ENCODE measurements around the gene TMEM178B.

Gene TMEM178B

DNA sequence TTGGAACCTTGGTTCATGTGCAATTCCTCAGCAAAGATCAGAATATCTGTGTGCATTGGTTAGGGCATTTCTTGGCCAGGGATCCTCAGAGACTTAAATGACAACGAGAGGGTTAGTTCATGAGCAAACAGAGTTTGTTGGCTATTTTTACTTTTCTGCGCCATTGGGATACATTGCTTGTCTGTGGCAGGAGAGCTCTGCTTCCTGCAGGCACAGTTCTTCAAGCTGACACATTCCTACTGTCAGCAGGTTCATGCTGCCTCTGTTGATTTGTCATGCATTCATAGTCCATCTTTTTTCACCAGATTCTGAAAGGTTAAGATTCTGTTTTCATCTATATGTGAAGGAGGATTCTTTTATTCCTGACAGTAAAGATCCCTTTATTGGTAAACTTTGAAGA is 139.4 kb downstream of the TMEM178B start:
- Histone ChIP-seq H3K36me3 (ENCODE audit: control insufficient read depth in 2 of 2, insufficient read depth in 2 of 2, low read length in 2 of 2) (no peaks in the 10 kb centered on the region), H3K27me3 (ENCODE audit: control insufficient read depth in 2 of 2, insufficient read depth in 2 of 2, low read length in 2 of 2) (no peaks in the 10 kb centered on the region), H3K9me3 (ENCODE audit: control insufficient read depth in 2 of 2, low read length in 2 of 2) (no peaks in the 10 kb centered on the region), H3K27ac (ENCODE audit: low read depth in 2 of 2, low read length in 2 of 2) (no peak overlapping the region), H3K4me1 (ENCODE audit: control insufficient read depth in 2 of 2, insufficient read depth in 2 of 2, low read length in 2 of 2) (no peaks in the 10 kb centered on the region), H3K4me3 (ENCODE audit: low read length in 2 of 2) (no peak overlapping the region), H3K9ac (ENCODE audit: low read depth in 1 of 2, low read length in 2 of 2) (no peak overlapping the region)

- H3K4me3 ChIP-seq (ENCODE audit: low read length in 2 of 2), result no peak overlapping the region
- H3K36me3 ChIP-seq (ENCODE audit: control insufficient read depth in 2 of 2, insufficient read depth in 2 of 2, low read length in 2 of 2), result no peaks in the 10 kb centered on the region
- no peaks in the 10 kb centered on the region for H3K4me1 ChIP-seq (ENCODE audit: control insufficient read depth in 2 of 2, insufficient read depth in 2 of 2, low read length in 2 of 2)
- no peaks in the 10 kb centered on the region for H3K27me3 ChIP-seq (ENCODE audit: control insufficient read depth in 2 of 2, insufficient read depth in 2 of 2, low read length in 2 of 2)
- no peak overlapping the region for H3K9ac ChIP-seq (ENCODE audit: low read depth in 1 of 2, low read length in 2 of 2)
- no peaks in the 10 kb centered on the region for H3K9me3 ChIP-seq (ENCODE audit: control insufficient read depth in 2 of 2, low read length in 2 of 2)
- H3K27ac ChIP-seq (ENCODE audit: low read depth in 2 of 2, low read length in 2 of 2), result no peak overlapping the region
Observed at GRCh38 chr7:141217938-141218337, 144.1 kb downstream of the TMEM178B start.

DNA sequence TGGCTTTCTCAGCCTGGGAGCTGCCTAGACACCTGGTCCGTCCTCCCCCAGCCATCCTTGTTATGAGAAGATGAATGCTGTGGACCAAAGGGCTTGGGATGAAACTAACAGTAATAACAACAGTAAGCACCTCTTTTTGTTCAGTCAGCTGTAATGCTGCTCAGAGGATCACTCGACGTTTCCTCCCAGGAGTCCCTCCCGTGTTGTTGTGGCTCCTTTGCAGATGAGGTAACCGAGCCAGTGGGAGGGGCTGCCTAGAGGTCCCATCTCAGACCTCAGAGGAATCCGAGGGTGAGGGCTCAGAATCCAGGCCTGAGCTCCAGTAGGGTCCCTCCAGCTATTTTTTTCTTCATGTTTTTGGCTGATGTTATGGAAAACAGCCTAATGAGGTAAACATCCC is 145.1 kb downstream of the TMEM178B start:
- no peaks in the 10 kb centered on the region for H3K4me1 ChIP-seq (ENCODE audit: control insufficient read depth in 2 of 2, insufficient read depth in 2 of 2, low read length in 2 of 2)
- H3K9me3 ChIP-seq (ENCODE audit: control insufficient read depth in 2 of 2, low read length in 2 of 2), result no peaks in the 10 kb centered on the region
- no peak overlapping the region for H3K27ac ChIP-seq (ENCODE audit: low read depth in 2 of 2, low read length in 2 of 2)
- no peak overlapping the region for H3K4me3 ChIP-seq (ENCODE audit: low read length in 2 of 2)
- no peak overlapping the region for H3K9ac ChIP-seq (ENCODE audit: low read depth in 1 of 2, low read length in 2 of 2)
- no peaks in the 10 kb centered on the region for H3K27me3 ChIP-seq (ENCODE audit: control insufficient read depth in 2 of 2, insufficient read depth in 2 of 2, low read length in 2 of 2)
- no peaks in the 10 kb centered on the region for H3K36me3 ChIP-seq (ENCODE audit: control insufficient read depth in 2 of 2, insufficient read depth in 2 of 2, low read length in 2 of 2)

DNA sequence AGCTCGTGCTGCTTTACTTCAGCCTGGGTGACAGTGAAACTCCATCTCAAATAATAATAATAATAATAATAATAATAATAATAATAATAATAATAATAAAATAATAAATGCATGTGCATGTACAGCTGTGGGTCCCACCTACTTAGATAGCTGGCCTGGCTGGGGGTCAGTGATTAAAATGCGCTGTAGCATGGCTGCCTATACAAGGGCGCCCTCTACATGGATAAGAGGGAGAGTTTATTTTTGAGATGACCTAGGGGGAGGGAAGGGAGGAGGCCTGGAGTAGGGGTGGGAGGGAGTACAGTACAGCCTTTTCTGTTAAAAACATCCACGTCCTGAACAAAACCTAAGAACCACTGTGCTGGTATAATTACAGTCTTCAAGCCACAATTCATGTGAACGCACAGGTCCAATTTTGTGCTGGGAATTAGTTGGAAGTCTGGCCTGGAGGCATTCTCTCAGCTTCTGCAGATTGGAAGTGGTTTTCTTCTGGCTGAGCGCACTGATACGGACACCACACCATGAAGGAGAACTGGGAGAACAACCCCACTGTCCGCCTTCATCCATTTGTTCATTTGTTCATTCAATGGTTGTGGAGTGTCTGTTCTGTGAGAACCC is 146.5 kb downstream of the TMEM178B start:
- Histone ChIP-seq H3K27ac (ENCODE audit: low read depth in 2 of 2, low read length in 2 of 2) (no peak overlapping the region), H3K9ac (ENCODE audit: low read depth in 1 of 2, low read length in 2 of 2) (no peak overlapping the region), H3K27me3 (ENCODE audit: control insufficient read depth in 2 of 2, insufficient read depth in 2 of 2, low read length in 2 of 2) (no peaks in the 10 kb centered on the region), H3K36me3 (ENCODE audit: control insufficient read depth in 2 of 2, insufficient read depth in 2 of 2, low read length in 2 of 2) (no peaks in the 10 kb centered on the region), H3K4me1 (ENCODE audit: control insufficient read depth in 2 of 2, insufficient read depth in 2 of 2, low read length in 2 of 2) (no peaks in the 10 kb centered on the region), H3K9me3 (ENCODE audit: control insufficient read depth in 2 of 2, low read length in 2 of 2) (no peaks in the 10 kb centered on the region), H3K4me3 (ENCODE audit: low read length in 2 of 2) (no peak overlapping the region)

DNA sequence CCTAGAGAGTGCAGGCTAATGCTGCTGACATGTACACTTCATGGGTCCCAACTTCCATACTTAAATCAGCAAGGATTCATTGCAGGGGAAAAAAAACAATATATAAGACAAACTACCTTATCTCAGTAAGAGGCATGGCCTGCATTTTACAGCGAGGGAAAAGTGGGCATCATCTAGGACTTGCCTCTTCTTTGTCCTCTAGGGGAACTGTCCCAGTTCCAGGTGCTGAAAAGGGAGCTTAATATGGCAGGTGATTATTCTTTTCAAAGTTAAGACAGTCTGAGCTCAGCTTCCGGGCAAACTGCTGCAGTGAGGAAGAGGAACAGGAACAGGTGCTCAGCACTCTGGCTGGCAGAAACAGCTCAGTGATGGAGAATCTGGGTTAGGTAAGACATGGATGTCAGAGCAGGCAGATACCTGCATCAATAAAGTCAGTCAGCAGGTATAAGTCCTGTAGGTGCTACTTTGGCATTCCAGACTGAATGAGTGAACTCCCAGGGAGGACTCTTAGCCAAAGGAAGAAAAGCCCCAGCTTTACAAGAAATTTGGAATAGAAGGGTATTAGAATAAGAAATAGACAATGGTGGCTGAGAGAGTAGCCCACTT is 147.2 kb downstream of the TMEM178B start:
- Histone ChIP-seq H3K9ac (ENCODE audit: low read depth in 1 of 2, low read length in 2 of 2) (no peak overlapping the region), H3K27me3 (ENCODE audit: control insufficient read depth in 2 of 2, insufficient read depth in 2 of 2, low read length in 2 of 2) (no peaks in the 10 kb centered on the region), H3K4me1 (ENCODE audit: control insufficient read depth in 2 of 2, insufficient read depth in 2 of 2, low read length in 2 of 2) (no peaks in the 10 kb centered on the region), H3K36me3 (ENCODE audit: control insufficient read depth in 2 of 2, insufficient read depth in 2 of 2, low read length in 2 of 2) (no peaks in the 10 kb centered on the region), H3K27ac (ENCODE audit: low read depth in 2 of 2, low read length in 2 of 2) (no peak overlapping the region), H3K4me3 (ENCODE audit: low read length in 2 of 2) (no peak overlapping the region), H3K9me3 (ENCODE audit: control insufficient read depth in 2 of 2, low read length in 2 of 2) (no peaks in the 10 kb centered on the region)

GRCh38 chr7:141225916-141226618 is 152.2 kb downstream of the TMEM178B start:
- H3K27me3 ChIP-seq (ENCODE audit: control insufficient read depth in 2 of 2, insufficient read depth in 2 of 2, low read length in 2 of 2), result no peaks in the 10 kb centered on the region
- no peak overlapping the region for H3K27ac ChIP-seq (ENCODE audit: low read depth in 2 of 2, low read length in 2 of 2)
- no peaks in the 10 kb centered on the region for H3K4me1 ChIP-seq (ENCODE audit: control insufficient read depth in 2 of 2, insufficient read depth in 2 of 2, low read length in 2 of 2)
- H3K9me3 ChIP-seq (ENCODE audit: control insufficient read depth in 2 of 2, low read length in 2 of 2), result no peaks in the 10 kb centered on the region
- H3K9ac ChIP-seq (ENCODE audit: low read depth in 1 of 2, low read length in 2 of 2), result no peak overlapping the region
- no peak overlapping the region for H3K4me3 ChIP-seq (ENCODE audit: low read length in 2 of 2)
- no peaks in the 10 kb centered on the region for H3K36me3 ChIP-seq (ENCODE audit: control insufficient read depth in 2 of 2, insufficient read depth in 2 of 2, low read length in 2 of 2)

DNA sequence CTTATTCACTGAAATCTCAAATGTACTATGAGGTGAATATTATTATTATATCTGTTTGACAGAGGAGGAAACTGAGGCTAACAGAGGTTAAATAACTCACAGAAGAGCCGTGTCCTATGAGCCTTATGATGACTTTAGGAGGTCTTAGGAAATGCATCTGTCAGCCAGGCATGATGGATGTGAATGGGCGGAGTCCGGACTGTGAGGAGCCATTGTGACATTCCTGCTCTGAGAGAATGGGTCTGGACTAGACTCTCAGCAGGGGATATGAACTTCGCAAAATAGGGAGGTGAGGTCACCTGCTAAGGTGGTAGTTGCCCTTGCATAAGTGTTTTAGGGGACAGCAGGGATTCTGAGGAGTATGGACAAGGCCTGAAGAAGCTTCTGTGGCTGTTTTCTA is 153.6 kb downstream of the TMEM178B start:
- no peaks in the 10 kb centered on the region for H3K27me3 ChIP-seq (ENCODE audit: control insufficient read depth in 2 of 2, insufficient read depth in 2 of 2, low read length in 2 of 2)
- no peak overlapping the region for H3K27ac ChIP-seq (ENCODE audit: low read depth in 2 of 2, low read length in 2 of 2)
- H3K9me3 ChIP-seq (ENCODE audit: control insufficient read depth in 2 of 2, low read length in 2 of 2), result no peaks in the 10 kb centered on the region
- H3K4me1 ChIP-seq (ENCODE audit: control insufficient read depth in 2 of 2, insufficient read depth in 2 of 2, low read length in 2 of 2), result no peaks in the 10 kb centered on the region
- H3K4me3 ChIP-seq (ENCODE audit: low read length in 2 of 2), result no peak overlapping the region
- H3K9ac ChIP-seq (ENCODE audit: low read depth in 1 of 2, low read length in 2 of 2), result no peak overlapping the region
- no peaks in the 10 kb centered on the region for H3K36me3 ChIP-seq (ENCODE audit: control insufficient read depth in 2 of 2, insufficient read depth in 2 of 2, low read length in 2 of 2)

DNA sequence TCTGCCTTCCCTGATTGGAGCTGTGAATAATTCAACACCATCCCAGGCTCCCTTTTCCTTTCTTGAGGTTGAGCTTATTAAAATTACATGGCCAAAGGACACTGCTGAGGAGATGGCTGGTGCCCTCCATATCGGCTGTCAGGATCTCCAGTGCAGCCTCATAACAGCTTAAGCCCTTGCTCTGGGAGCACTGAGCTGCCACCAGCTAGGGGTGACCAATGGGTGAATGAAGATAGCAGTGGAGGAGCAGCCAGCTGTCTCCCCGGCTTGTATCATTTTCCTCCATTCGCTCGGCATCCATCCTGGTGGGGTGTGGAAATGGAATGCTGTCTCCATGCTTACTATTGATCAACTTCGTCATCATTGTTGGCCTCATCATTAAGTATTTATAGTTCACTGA is 154.6 kb downstream of the TMEM178B start:
- Histone ChIP-seq H3K27ac (ENCODE audit: low read depth in 2 of 2, low read length in 2 of 2) (no peak overlapping the region), H3K9ac (ENCODE audit: low read depth in 1 of 2, low read length in 2 of 2) (no peak overlapping the region), H3K9me3 (ENCODE audit: control insufficient read depth in 2 of 2, low read length in 2 of 2) (no peaks in the 10 kb centered on the region)

GRCh38 chr7:141231018-141231792 is 157.3 kb downstream of the TMEM178B start:
- Histone ChIP-seq H3K27me3 (ENCODE audit: control insufficient read depth in 2 of 2, insufficient read depth in 2 of 2, low read length in 2 of 2) (no peaks in the 10 kb centered on the region), H3K36me3 (ENCODE audit: control insufficient read depth in 2 of 2, insufficient read depth in 2 of 2, low read length in 2 of 2) (no peaks in the 10 kb centered on the region), H3K4me1 (ENCODE audit: control insufficient read depth in 2 of 2, insufficient read depth in 2 of 2, low read length in 2 of 2) (no peaks in the 10 kb centered on the region), H3K9ac (ENCODE audit: low read depth in 1 of 2, low read length in 2 of 2) (no peak overlapping the region), H3K27ac (ENCODE audit: low read depth in 2 of 2, low read length in 2 of 2) (no peak overlapping the region), H3K4me3 (ENCODE audit: low read length in 2 of 2) (no peak overlapping the region), H3K9me3 (ENCODE audit: control insufficient read depth in 2 of 2, low read length in 2 of 2) (no peaks in the 10 kb centered on the region)

More for the DNA sequence above, 154.6 kb downstream of the TMEM178B start:
- Histone ChIP-seq H3K4me1 (ENCODE audit: control insufficient read depth in 2 of 2, insufficient read depth in 2 of 2, low read length in 2 of 2) (no peaks in the 10 kb centered on the region), H3K4me3 (ENCODE audit: low read length in 2 of 2) (no peak overlapping the region), H3K36me3 (ENCODE audit: control insufficient read depth in 2 of 2, insufficient read depth in 2 of 2, low read length in 2 of 2) (no peaks in the 10 kb centered on the region), H3K27me3 (ENCODE audit: control insufficient read depth in 2 of 2, insufficient read depth in 2 of 2, low read length in 2 of 2) (no peaks in the 10 kb centered on the region)

All from mucosa of rectum (tissue), 2 donors.